AG09319 (cell line): ENCODE measurements around the gene PDC.

Experiments used
- DNase-seq: peaks from one replicate; pipeline ENCODE4 v3.0.0-alpha.2; 2010; ENCODE audit warnings: low read depth; ENCODE audit errors: extremely low read depth
- CTCF ChIP-seq: IDR thresholded peaks from 2 replicates; pipeline ENCODE4 v1.5.1; 2011; ENCODE audit warnings: low read depth, mild to moderate bottlenecking, inconsistent platforms, low read length, moderate library complexity

The PDC gene

GRCh38 chr1:186424539-186424938, 36.4 kb downstream of the PDC start:
- no peak for DNase-seq
- no peak for TF ChIP-seq CTCF

GRCh38 chr1:186421446-186421845, 39.5 kb downstream of the PDC start:
- DNase-seq, result no peak

GRCh38 chr1:186420923-186421322, 40.0 kb downstream of the PDC start:
- no peak for DNase-seq
- no peak for TF ChIP-seq CTCF

More at GRCh38 chr1:186421446-186421845, 39.5 kb downstream of the PDC start:
- no peak for TF ChIP-seq CTCF

- DNase-seq, result no peak
- TF ChIP-seq CTCF, result no peak
Observed at GRCh38 chr1:186420311-186420710, 40.6 kb downstream of the PDC start.

GRCh38 chr1:186418503-186418902, 42.4 kb downstream of the PDC start:
- DNase-seq, result no peak
- TF ChIP-seq CTCF, result no peak

- no peak for TF ChIP-seq CTCF
- no peak for DNase-seq
Observed at GRCh38 chr1:186413319-186413718, 47.6 kb downstream of the PDC start.

GRCh38 chr1:186409091-186409490, 51.8 kb downstream of the PDC start:
- DNase-seq, result no peak
- TF ChIP-seq CTCF, result no peak
